Chondrocyte (in vitro differentiated cells): ENCODE results near the gene FOXP1. TPM values are rescaled to one million over a fixed set of nuclear protein-coding genes. Genes with fewer than 3 reads are reported as not detected.
"Not testable (repeated sequence)": the region's sequence is repeated elsewhere in the genome, so short reads cannot be mapped to it uniquely, and the experiment has no call there.

Experiments
- DNase-seq: peaks from one replicate; pipeline ENCODE4 v3.0.0; 2021; ENCODE audit warnings: mixed read lengths, low spot score
- H3K27ac Mint-ChIP-seq: one replicate; pipeline ENCODE4 v1.8.0; 2021; ENCODE audit warnings: mild to moderate bottlenecking, moderate library complexity, mixed read lengths; ENCODE audit not compliant: unreplicated experiment
- H3K27me3 Mint-ChIP-seq: 2 replicates; pipeline ENCODE4 v1.8.0; 2021; ENCODE audit warnings: low read depth, mixed read lengths
- H3K36me3 Mint-ChIP-seq: 2 replicates; pipeline ENCODE4 v1.8.0; 2021; ENCODE audit warnings: low read depth, mixed read lengths
- H3K4me1 Mint-ChIP-seq: 2 replicates; pipeline ENCODE4 v1.8.0; 2021; ENCODE audit warnings: low read depth, mild to moderate bottlenecking, mixed read lengths
- H3K4me3 Mint-ChIP-seq: one replicate; pipeline ENCODE4 v1.8.0; 2021; ENCODE audit warnings: mild to moderate bottlenecking, moderate library complexity, mixed read lengths; ENCODE audit not compliant: unreplicated experiment
- H3K9me3 Mint-ChIP-seq: 2 replicates; pipeline ENCODE4 v1.8.0; 2021; ENCODE audit warnings: low read depth, mixed read lengths
- CTCF ChIP-seq: fragments of 200-600 bp; sonication (generic); IDR thresholded peaks from 2 replicates; pipeline ENCODE4 v1.5.0; 2021; ENCODE audit warnings: antibody characterized with exemption, mild to moderate bottlenecking, moderate library complexity
- total RNA-seq: library from RNA; stranded (reverse); gene quantifications from 3 replicates; pipeline ENCODE4 v1.2.1, GENCODE V29; 2021

The FOXP1 gene
- total RNA-seq, 1 donor from 2014 or later = 206 TPM

GRCh38 chr3:71327936-71328335, 255.6 kb downstream of the FOXP1 start:
- no peak for TF ChIP-seq CTCF
- Mint-ChIP-seq H3K4me1 (peaks cover 15% of the 10 kb centered on the region), H3K36me3 (peaks cover 20% of the 10 kb centered on the region), H3K4me3 (no peak overlapping the region), H3K27me3 (no peaks in the 10 kb centered on the region), H3K9me3 (no peaks in the 10 kb centered on the region), H3K27ac (no peak overlapping the region)
- no peak for DNase-seq

GRCh38 chr3:71325715-71326114, 257.8 kb downstream of the FOXP1 start:
- Mint-ChIP-seq H3K27me3 (no peaks in the 10 kb centered on the region), H3K4me3 (no peak overlapping the region), H3K4me1 (peaks cover 10% of the 10 kb centered on the region), H3K9me3 (no peaks in the 10 kb centered on the region), H3K27ac (no peak overlapping the region), H3K36me3 (peaks cover 9% of the 10 kb centered on the region)
- no peak for TF ChIP-seq CTCF
- DNase-seq = no peak

- not testable (repeated sequence) for H3K4me3 Mint-ChIP-seq, H3K36me3 Mint-ChIP-seq, H3K4me1 Mint-ChIP-seq, H3K27ac Mint-ChIP-seq, DNase-seq, H3K27me3 Mint-ChIP-seq, H3K9me3 Mint-ChIP-seq
These were observed 259.3 kb downstream of the FOXP1 start for GRCh38 chr3:71324224-71324623.

GRCh38 chr3:71323558-71323957, 260.0 kb downstream of the FOXP1 start:
- no peaks in the 10 kb centered on the region for H3K27me3 Mint-ChIP-seq
- no peak for TF ChIP-seq CTCF
- no peak for DNase-seq
- H3K27ac Mint-ChIP-seq = no peak overlapping the region
- no peaks in the 10 kb centered on the region for H3K9me3 Mint-ChIP-seq
- H3K4me3 Mint-ChIP-seq = no peak overlapping the region
- peaks cover 15% of the 10 kb centered on the region for H3K4me1 Mint-ChIP-seq
- H3K36me3 Mint-ChIP-seq = peaks cover 4% of the 10 kb centered on the region

GRCh38 chr3:71322154-71322553, 261.4 kb downstream of the FOXP1 start:
- H3K27ac Mint-ChIP-seq = no peak overlapping the region
- TF ChIP-seq CTCF = no peak

GRCh38 chr3:71319771-71320170, 263.8 kb downstream of the FOXP1 start:
- no peaks in the 10 kb centered on the region for H3K36me3 Mint-ChIP-seq
- H3K9me3 Mint-ChIP-seq = no peaks in the 10 kb centered on the region
- H3K27ac Mint-ChIP-seq = no peak overlapping the region
- H3K4me1 Mint-ChIP-seq = peaks cover 44% of the 10 kb centered on the region
- no peaks in the 10 kb centered on the region for H3K27me3 Mint-ChIP-seq
- no peak for DNase-seq
- TF ChIP-seq CTCF = no peak
- no peak overlapping the region for H3K4me3 Mint-ChIP-seq

More at GRCh38 chr3:71322154-71322553, 261.4 kb downstream of the FOXP1 start:
- Mint-ChIP-seq H3K27me3 (no peaks in the 10 kb centered on the region), H3K4me3 (no peak overlapping the region), H3K9me3 (no peaks in the 10 kb centered on the region), H3K4me1 (peaks cover 28% of the 10 kb centered on the region), H3K36me3 (peaks cover 2% of the 10 kb centered on the region)
- no peak for DNase-seq
